ENCODE data around the gene ZDHHC13.

ZDHHC13 gene

GRCh38 chr11:19220903-19221724 lies 104.1 kb downstream of the ZDHHC13 start:
- TF ChIP-seq, protein P1, sequence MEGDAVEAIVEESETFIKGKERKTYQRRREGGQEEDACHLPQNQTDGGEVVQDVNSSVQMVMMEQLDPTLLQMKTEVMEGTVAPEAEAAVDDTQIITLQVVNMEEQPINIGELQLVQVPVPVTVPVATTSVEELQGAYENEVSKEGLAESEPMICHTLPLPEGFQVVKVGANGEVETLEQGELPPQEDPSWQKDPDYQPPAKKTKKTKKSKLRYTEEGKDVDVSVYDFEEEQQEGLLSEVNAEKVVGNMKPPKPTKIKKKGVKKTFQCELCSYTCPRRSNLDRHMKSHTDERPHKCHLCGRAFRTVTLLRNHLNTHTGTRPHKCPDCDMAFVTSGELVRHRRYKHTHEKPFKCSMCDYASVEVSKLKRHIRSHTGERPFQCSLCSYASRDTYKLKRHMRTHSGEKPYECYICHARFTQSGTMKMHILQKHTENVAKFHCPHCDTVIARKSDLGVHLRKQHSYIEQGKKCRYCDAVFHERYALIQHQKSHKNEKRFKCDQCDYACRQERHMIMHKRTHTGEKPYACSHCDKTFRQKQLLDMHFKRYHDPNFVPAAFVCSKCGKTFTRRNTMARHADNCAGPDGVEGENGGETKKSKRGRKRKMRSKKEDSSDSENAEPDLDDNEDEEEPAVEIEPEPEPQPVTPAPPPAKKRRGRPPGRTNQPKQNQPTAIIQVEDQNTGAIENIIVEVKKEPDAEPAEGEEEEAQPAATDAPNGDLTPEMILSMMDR (IDR thresholded peaks at IDR 0.05) = no peak
- no peak for TF ChIP-seq ZFX (IDR thresholded peaks at IDR 0.05; ENCODE audit: borderline replicate concordance)
- H3K27ac ChIP-seq = no peak overlapping the region

DNA sequence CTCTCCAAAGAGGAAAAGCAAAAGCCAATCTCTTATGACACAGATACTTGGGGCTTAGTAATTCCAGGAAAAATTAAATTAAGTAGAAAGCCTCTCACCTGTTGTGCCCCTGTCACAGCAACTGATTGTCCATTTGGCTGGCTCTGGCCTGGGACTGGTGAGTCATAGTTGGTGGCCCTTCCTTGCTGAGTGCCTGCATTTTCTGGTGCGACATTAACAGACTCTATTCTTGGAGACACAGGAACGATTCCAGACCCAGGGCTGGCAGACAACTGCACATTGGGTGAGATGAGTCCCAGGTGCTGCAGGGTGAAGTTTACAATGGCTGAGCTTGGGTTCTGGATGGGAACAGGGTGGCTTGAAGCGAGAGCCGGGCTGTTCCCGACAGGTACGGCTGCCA lies 108.2 kb downstream of the ZDHHC13 start:
- no peak overlapping the region for H3K27ac ChIP-seq
- TF ChIP-seq ZFX (IDR thresholded peaks at IDR 0.05; ENCODE audit: borderline replicate concordance) = no peak
- TF ChIP-seq, protein P1 (IDR thresholded peaks at IDR 0.05) = no peak

DNA sequence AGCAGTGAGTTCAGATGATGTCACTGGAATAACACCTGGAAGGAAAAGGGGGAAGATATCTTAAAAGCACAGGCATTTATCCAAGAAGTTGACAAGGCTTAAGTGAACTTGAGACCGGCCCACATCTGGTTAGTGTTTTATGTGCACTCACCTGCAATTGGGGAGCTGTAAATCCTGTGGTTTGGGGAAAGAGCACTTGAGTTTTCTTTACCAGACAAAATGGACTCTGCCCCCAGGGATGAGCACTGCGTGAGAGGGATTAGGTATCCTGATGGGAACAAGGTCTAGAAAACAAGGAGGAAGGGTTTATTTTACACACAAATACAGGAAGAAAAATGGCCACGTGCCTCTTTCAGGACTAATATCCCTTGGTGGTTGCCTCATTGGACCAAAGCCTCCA lies 108.6 kb downstream of the ZDHHC13 start:
- no peak for TF ChIP-seq ZFX (IDR thresholded peaks at IDR 0.05; ENCODE audit: borderline replicate concordance)
- TF ChIP-seq, protein P1 (IDR thresholded peaks at IDR 0.05) = no peak
- no peak overlapping the region for H3K27ac ChIP-seq
